A673 (cell line): Measurements from ENCODE around the gene CUTA. TPM values are rescaled to one million over a fixed set of nuclear protein-coding genes. Genes with fewer than 3 reads are reported as not detected.

ENCODE experiments used
- BruUV-seq: library from RNA; stranded (reverse); fragments of 400-500 nt; replicated peaks from 2 replicates; lab custom pipeline; 2021; lab: Mats Ljungman, UMichigan
- CTCF ChIA-PET: fragments of 300-600 bp; sonication (Branson Sonifier 250); formaldehyde crosslinking; loops from one replicate; lab custom pipeline; 2022; ENCODE audit warnings: antibody characterized with exemption; lab: Charles Lee
- POLR2A ChIA-PET: fragments of 300-600 bp; sonication (Branson Sonifier 250); formaldehyde crosslinking; loops from one replicate; lab custom pipeline; 2022; ENCODE audit warnings: antibody characterized with exemption; ENCODE audit not compliant: low non-redundant PET; lab: Charles Lee
- DNase-seq: peaks from one replicate; pipeline ENCODE4 v3.0.0-alpha.2; 2015; ENCODE audit warnings: low spot score
- H3K27ac ChIP-seq: fragments of 200-600 bp; sonication (generic); 2 replicates; pipeline ENCODE4 v1.5.1; 2016; ENCODE audit warnings: mixed run types, low read depth, mild to moderate bottlenecking, mixed read lengths, antibody characterized with exemption, low read length; ENCODE audit not compliant: poor library complexity, severe bottlenecking
- H3K27me3 ChIP-seq: fragments of 200-600 bp; sonication (generic); replicated peaks from 2 replicates; pipeline ENCODE4 v1.6.1; 2017; ENCODE audit warnings: mixed run types, low read depth, mild to moderate bottlenecking, mixed read lengths, antibody characterized with exemption, low read length; ENCODE audit not compliant: insufficient read depth, poor library complexity
- H3K36me3 ChIP-seq: fragments of 200-600 bp; sonication (generic); 2 replicates; pipeline ENCODE4 v1.6.1; 2016; ENCODE audit warnings: mixed run types, mild to moderate bottlenecking, mixed read lengths, antibody characterized with exemption, low read length; ENCODE audit not compliant: insufficient read depth, poor library complexity, severe bottlenecking
- H3K4me1 ChIP-seq: fragments of 200-600 bp; sonication (generic); 2 replicates; pipeline ENCODE4 v1.6.1; 2017; ENCODE audit warnings: mixed run types, mild to moderate bottlenecking, mixed read lengths, antibody characterized with exemption, low read length; ENCODE audit not compliant: insufficient read depth, poor library complexity, severe bottlenecking
- H3K4me3 ChIP-seq: fragments of 200-600 bp; sonication (generic); 2 replicates; pipeline ENCODE4 v1.5.1; 2016; ENCODE audit warnings: low read depth, mixed run types, mild to moderate bottlenecking, mixed read lengths, low read length; ENCODE audit not compliant: poor library complexity, severe bottlenecking
- H3K9me3 ChIP-seq: fragments of 200-600 bp; sonication (generic); 2 replicates; pipeline ENCODE4 v1.6.1; 2016; ENCODE audit warnings: mixed run types, low read depth, mild to moderate bottlenecking, mixed read lengths, antibody characterized with exemption, low read length; ENCODE audit not compliant: poor library complexity, severe bottlenecking
- CTCF ChIP-seq: fragments of 300-800, 200-600 bp; sonication (generic); conservative IDR thresholded peaks from 2 replicates; pipeline ENCODE4 v1.5.1; 2017; ENCODE audit warnings: low read depth, mild to moderate bottlenecking, antibody characterized with exemption, low read length, moderate library complexity, mixed read lengths
- EZH2 ChIP-seq: fragments of 200-600 bp; sonication (generic); IDR thresholded peaks from 2 replicates; pipeline ENCODE4 v1.6.1; 2017; ENCODE audit warnings: borderline replicate concordance, low read depth, mild to moderate bottlenecking, mixed read lengths, antibody characterized with exemption, low read length; ENCODE audit not compliant: poor library complexity, severe bottlenecking
- intact Hi-C: fragments of 100-400 bp; cut with micrococcal nuclease; formaldehyde crosslinking; loops from one replicate; pipeline ENCODE4 v1.10.0; 2022; ENCODE audit not compliant: unreplicated experiment
- total RNA-seq: library from RNA; stranded (reverse); gene quantifications from 2 replicates; pipeline ENCODE4 v1.2.3, GENCODE V29; 2021

CUTA gene
- total RNA-seq, 1 experiment from 2014 or later = 221 TPM

- Histone ChIP-seq H3K4me3 (peak overlapping the region; percentile 31), H3K4me1 (peaks cover 59% of the 10 kb centered on the region), H3K9me3 (no peaks in the 10 kb centered on the region), H3K27me3 (no peaks in the 10 kb centered on the region), H3K27ac (peak overlapping the region; percentile 75), H3K36me3 (peaks cover 16% of the 10 kb centered on the region)
- TSS peak; percentile 32 for BruUV-seq
- intact Hi-C loops = no loop called here
- DNase-seq = peak; percentile 92
- CTCF ChIA-PET = interaction anchor here (0.8 to 1.2 kb wide), 2 partner anchors 13 to 23 kb away, joined by 3 read pairs; partner anchors contain the start of gene ZBTB9
- TF ChIP-seq EZH2 (no peak), CTCF (no peak)
- POLR2A ChIA-PET = no interaction called here
These were observed 13.3 kb upstream of the CUTA start for GRCh38 chr6:33430991-33431879.

- BruUV-seq = no TSS peak
- peak overlapping the region; percentile 8 for H3K27ac ChIP-seq
- POLR2A ChIA-PET = no interaction called here
- no peak overlapping the region for H3K4me3 ChIP-seq
- H3K36me3 ChIP-seq = peaks cover 8% of the 10 kb centered on the region
- TF ChIP-seq CTCF = no peak
- no peak for TF ChIP-seq EZH2
- peaks cover 59% of the 10 kb centered on the region for H3K4me1 ChIP-seq
- no peaks in the 10 kb centered on the region for H3K9me3 ChIP-seq
- CTCF ChIA-PET = interaction anchor here (1.2 kb wide), 1 partner anchor 24 kb away, joined by 3 read pairs; the partner anchor contains the start of gene ZBTB9
- intact Hi-C loops = no loop called here
- no peak for DNase-seq
- no peaks in the 10 kb centered on the region for H3K27me3 ChIP-seq
These were observed 12.4 kb upstream of the CUTA start for GRCh38 chr6:33430334-33430733.

- ChIA-PET POLR2A (no interaction called here), CTCF (no interaction called here)
- TF ChIP-seq CTCF = no peak
- TF ChIP-seq EZH2 = no peak
- Histone ChIP-seq H3K27me3 (no peaks in the 10 kb centered on the region), H3K27ac (no peak overlapping the region), H3K4me3 (no peak overlapping the region), H3K36me3 (peaks cover 2% of the 10 kb centered on the region), H3K9me3 (no peaks in the 10 kb centered on the region), H3K4me1 (peaks cover 66% of the 10 kb centered on the region)
- DNase-seq = no peak
- intact Hi-C loops = loop anchor here (5.0 to 10.0 kb wide), 3 partner anchors 132 to 455 kb away; partner anchors contain the start of gene RGL2
- no TSS peak for BruUV-seq
These were observed 11.8 kb upstream of the CUTA start for GRCh38 chr6:33429750-33430052.
